ENCODE data around the gene TTC4. TPM values are rescaled to one million over a fixed set of nuclear protein-coding genes. Genes with fewer than 3 reads are reported as not detected.

TTC4 gene
- total and polyA plus RNA-seq, 2 donors from 2014 or later, result 18.0 to 21.5 TPM

DNA sequence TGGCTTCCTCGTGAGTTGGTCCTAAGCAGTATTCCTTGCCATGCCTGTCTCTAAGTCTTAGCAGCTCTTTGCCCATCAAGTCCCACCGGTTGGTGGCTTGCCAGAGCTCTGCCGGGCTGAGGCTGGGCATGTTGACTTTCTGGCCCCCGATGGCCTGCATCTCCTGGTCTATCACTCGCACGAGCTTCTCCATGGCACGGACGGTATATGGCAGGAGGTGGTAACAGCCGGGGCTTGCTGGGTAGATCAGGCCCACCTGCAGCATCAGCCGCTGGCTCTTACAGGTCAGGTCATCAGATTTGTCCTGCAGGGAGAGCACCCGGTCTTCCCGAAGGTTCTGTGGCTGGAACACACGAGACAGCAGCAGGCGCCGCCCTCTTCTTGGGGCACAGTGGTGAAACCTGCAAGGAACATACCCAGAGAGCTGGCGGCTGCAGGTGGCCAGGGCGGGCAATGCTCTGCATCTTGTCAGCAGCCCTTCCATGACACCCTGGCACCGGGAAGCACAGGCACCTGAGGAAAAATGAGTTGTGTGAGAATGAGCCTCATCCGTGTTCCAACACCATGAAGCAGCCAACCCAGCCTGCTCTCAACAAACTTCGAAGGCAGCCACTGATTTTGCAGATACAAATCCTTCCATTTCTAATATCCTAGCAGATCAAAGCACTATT lies 43.2 kb downstream of the TTC4 start:
- Histone ChIP-seq H3K36me3 (ENCODE audit: control insufficient read depth in 2 of 3, insufficient read depth in 3 of 3, low read length in 3 of 3) (peaks cover 0 to 15% (median 8%) of the 10 kb centered on the region in 3 donors), H3K27me3 (ENCODE audit: control insufficient read depth, insufficient read depth, low read length) (no peaks in the 10 kb centered on the region), H3K9ac (ENCODE audit: low read length in 3 of 3) (no peak overlapping the region), H3K9me3 (ENCODE audit: control insufficient read depth in 2 of 3, insufficient read depth in 1 of 3, low read length in 3 of 3) (no peaks in the 10 kb centered on the region), H3K4me3 (ENCODE audit: low read length in 3 of 3) (no peak overlapping the region), H3K4me1 (ENCODE audit: control insufficient read depth in 2 of 3, insufficient read depth in 2 of 3, low read depth in 1 of 3, low read length in 3 of 3) (peaks cover 0 to 12% (median 6%) of the 10 kb centered on the region in 3 donors), H3K27ac (ENCODE audit: low read depth in 2 of 2, low read length in 2 of 2) (no peak overlapping the region)
- FAIRE-seq (no peak), DNase-seq (no peak)
- TF ChIP-seq, protein P1, sequence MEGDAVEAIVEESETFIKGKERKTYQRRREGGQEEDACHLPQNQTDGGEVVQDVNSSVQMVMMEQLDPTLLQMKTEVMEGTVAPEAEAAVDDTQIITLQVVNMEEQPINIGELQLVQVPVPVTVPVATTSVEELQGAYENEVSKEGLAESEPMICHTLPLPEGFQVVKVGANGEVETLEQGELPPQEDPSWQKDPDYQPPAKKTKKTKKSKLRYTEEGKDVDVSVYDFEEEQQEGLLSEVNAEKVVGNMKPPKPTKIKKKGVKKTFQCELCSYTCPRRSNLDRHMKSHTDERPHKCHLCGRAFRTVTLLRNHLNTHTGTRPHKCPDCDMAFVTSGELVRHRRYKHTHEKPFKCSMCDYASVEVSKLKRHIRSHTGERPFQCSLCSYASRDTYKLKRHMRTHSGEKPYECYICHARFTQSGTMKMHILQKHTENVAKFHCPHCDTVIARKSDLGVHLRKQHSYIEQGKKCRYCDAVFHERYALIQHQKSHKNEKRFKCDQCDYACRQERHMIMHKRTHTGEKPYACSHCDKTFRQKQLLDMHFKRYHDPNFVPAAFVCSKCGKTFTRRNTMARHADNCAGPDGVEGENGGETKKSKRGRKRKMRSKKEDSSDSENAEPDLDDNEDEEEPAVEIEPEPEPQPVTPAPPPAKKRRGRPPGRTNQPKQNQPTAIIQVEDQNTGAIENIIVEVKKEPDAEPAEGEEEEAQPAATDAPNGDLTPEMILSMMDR (IDR thresholded peaks at IDR 0.05; ENCODE audit: borderline replicate concordance, extremely low read depth, insufficient read depth), result no peak
- intact Hi-C loops (cut with DNase I), result no loop called here

DNA sequence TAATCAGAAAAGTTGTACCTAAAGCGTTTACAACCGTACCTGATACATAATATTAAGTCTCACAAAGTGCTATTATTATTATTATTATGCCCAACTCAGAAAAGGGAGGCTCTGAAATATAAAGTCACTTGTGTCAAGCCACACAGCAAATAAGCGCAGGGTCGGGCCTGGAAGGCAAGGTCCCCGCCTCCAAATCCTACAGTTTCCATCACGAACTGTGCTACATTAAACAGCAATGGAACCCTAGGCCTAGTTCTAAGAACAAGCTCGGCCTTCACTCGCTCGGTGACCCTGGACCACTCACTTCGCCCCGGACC lies 48.1 kb downstream of the TTC4 start:
- H3K27ac ChIP-seq (ENCODE audit: low read depth in 2 of 2, low read length in 2 of 2), result peak overlapping the region; percentile 61 to 65
- TF ChIP-seq, protein P1 (IDR thresholded peaks at IDR 0.05; ENCODE audit: borderline replicate concordance, extremely low read depth, insufficient read depth), result no peak
- peak overlapping the region; percentile 88 to 95 (median 91) for H3K9ac ChIP-seq (ENCODE audit: low read length in 3 of 3)
- H3K27me3 ChIP-seq (ENCODE audit: control insufficient read depth, insufficient read depth, low read length), result no peaks in the 10 kb centered on the region
- intact Hi-C loops (cut with DNase I), result no loop called here
- H3K9me3 ChIP-seq (ENCODE audit: control insufficient read depth in 2 of 3, insufficient read depth in 1 of 3, low read length in 3 of 3), result no peaks in the 10 kb centered on the region
- H3K36me3 ChIP-seq (ENCODE audit: control insufficient read depth in 2 of 3, insufficient read depth in 3 of 3, low read length in 3 of 3), result peaks cover 0 to 2% (median 2%) of the 10 kb centered on the region in 3 donors
- H3K4me3 ChIP-seq (ENCODE audit: low read length in 3 of 3), result peak overlapping the region; percentile 94 to 98 (median 95)
- peaks cover 0 to 12% (median 8%) of the 10 kb centered on the region in 3 donors for H3K4me1 ChIP-seq (ENCODE audit: control insufficient read depth in 2 of 3, insufficient read depth in 2 of 3, low read depth in 1 of 3, low read length in 3 of 3)
- no peak for DNase-seq
- no peak for FAIRE-seq

DNA sequence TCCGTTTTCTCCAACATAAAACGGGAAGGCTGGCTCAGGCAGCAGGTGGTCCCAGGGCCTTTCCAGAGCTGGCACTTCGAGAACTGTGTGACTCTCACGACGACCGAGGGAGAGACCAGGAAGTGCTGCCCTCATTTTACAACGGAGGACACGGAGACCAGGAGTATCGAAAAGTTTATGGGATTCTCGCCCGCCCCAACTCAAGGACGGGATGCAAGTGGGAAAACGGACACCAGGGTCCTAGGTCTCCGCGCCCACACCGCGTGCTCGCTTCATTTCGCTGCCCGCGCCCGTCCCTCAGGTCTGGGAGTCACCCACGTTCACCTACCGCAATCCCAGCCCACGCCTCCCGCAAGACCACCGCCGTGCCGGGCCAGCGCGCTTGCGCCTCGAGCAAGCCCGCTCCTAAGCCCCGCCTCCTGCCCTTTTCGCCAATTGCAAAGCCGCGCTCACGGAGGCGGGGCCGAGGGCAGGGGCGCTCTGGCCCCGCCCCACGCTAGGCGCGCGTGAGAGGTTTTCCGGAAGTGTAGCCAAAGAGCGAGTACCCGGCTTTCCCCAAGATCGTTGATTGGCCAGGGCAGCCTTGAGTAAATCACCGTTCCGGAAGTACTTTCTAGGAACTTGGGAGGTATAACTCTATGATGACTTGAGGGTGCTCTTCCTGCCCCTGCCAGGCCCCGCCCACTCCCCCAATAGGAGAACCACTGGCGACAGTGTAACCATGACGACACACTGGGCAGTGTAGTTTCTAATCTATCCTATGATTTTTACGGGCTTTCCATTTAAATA lies 48.7 kb downstream of the TTC4 start, which contains the start of gene PARS2:
Gene PARS2, minus strand, starts transcription at position 391 of the 789 bp plus-strand sequence. CDS start 5,362 bp downstream, outside the sequence.
- FAIRE-seq, result peak; percentile 99
- H3K36me3 ChIP-seq (ENCODE audit: control insufficient read depth in 2 of 3, insufficient read depth in 3 of 3, low read length in 3 of 3), result no peaks in the 10 kb centered on the region

More for the DNA sequence above, 48.7 kb downstream of the TTC4 start, which contains the start of gene PARS2:
- Histone ChIP-seq H3K4me1 (ENCODE audit: control insufficient read depth in 2 of 3, insufficient read depth in 2 of 3, low read depth in 1 of 3, low read length in 3 of 3) (peaks cover 0 to 12% (median 8%) of the 10 kb centered on the region in 3 donors), H3K4me3 (ENCODE audit: low read length in 3 of 3) (peak within 1 kb of the TSS; percentile 94 to 98 (median 95)), H3K9ac (ENCODE audit: low read length in 3 of 3) (peak within 1 kb of the TSS; percentile 88 to 95 (median 91)), H3K27me3 (ENCODE audit: control insufficient read depth, insufficient read depth, low read length) (no peaks in the 10 kb centered on the region), H3K27ac (ENCODE audit: low read depth in 2 of 2, low read length in 2 of 2) (peak within 1 kb of the TSS; percentile 61 to 65), H3K9me3 (ENCODE audit: control insufficient read depth in 2 of 3, insufficient read depth in 1 of 3, low read length in 3 of 3) (no peaks in the 10 kb centered on the region)
- peak; percentile 98 to 100 (median 99) for DNase-seq
- TF ChIP-seq, protein P1 (IDR thresholded peaks at IDR 0.05; ENCODE audit: borderline replicate concordance, extremely low read depth, insufficient read depth), result no peak
- intact Hi-C loops (cut with DNase I), result no loop called here
